Fibroblast of gingiva (primary cell): Measurements from ENCODE around the gene CARD11.

Experiments
- DNase-seq: peaks from one replicate; pipeline ENCODE4 v3.0.0-alpha.2; 2011; ENCODE audit warnings: low read depth

Gene CARD11

GRCh38 chr7:3043544-3044371 is at the start of gene CARD11:
CARD11 (minus strand) TSS chr7:3043867; CDS start chr7:2958506, 85,361 bp downstream.
- no peak for DNase-seq

DNA sequence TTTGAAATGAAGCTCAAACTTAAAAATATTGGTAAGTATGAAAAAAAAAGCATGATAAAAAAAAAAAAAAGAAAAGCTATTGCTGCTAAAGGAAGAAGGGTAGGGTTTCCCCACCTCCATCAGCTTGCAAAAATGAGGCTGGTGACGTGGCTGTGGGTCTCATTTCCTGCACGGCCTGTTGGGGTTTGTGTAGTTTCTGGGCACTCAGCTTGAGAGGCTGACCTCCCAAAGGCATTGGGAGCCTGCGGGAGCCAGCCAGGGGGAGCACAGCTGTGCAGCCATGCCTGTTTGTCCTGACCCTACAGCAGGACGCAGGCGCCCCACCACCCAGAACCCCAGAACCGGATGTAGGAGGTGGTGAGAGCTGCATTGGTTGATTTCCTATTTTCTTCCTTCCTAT is 48.8 kb upstream of the CARD11 start:
- no peak for DNase-seq

DNA sequence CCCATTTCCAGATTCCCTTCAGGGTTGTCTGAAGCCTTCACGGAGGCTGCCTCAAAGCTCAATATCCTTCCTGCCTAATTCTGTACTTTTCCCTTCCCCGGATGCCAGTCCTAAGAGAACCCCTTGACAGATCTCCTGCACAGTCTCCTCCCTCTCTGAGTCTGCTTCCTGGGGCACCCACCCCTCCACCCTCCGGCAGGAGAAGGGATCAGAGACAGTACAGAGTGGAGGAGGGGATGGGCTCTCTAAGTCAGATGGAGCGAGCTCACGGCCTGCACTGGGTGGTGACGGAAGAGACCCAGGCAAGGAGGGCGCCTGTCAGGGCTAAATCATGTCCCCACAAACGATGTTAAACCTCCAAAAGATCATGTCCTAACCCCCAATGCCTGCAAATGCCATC is 48.0 kb upstream of the CARD11 start:
- no peak for DNase-seq

GRCh38 chr7:3089493-3089892 is 45.8 kb upstream of the CARD11 start:
- no peak for DNase-seq

- DNase-seq: no peak
Observed at GRCh38 chr7:3087243-3087755, 43.6 kb upstream of the CARD11 start.

GRCh38 chr7:3083350-3083749 is 39.7 kb upstream of the CARD11 start:
- no peak for DNase-seq

- DNase-seq: no peak
Observed at GRCh38 chr7:3082831-3083230, 39.2 kb upstream of the CARD11 start.

DNA sequence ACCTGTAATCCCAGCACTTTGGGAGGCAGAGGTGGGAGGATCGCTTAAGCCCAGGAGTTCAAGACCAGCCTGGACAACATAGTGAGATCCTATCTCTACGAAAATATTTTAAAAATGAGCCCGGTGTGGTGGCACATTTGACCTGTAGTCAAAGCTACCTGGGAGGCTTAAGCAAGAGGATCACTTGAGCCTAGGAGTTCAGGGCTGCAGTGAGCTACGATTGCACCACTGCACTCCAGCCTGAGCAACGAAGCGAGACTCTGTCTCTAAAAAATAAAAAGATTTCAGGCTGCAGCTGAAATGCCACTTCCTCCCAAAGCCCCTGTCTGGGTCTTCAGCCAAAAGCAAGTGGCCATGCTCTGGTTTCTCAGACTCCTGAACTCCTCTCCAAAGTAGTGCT is 38.7 kb upstream of the CARD11 start:
- DNase-seq: no peak

GRCh38 chr7:3080106-3080505 is 36.4 kb upstream of the CARD11 start:
- DNase-seq: no peak

DNA sequence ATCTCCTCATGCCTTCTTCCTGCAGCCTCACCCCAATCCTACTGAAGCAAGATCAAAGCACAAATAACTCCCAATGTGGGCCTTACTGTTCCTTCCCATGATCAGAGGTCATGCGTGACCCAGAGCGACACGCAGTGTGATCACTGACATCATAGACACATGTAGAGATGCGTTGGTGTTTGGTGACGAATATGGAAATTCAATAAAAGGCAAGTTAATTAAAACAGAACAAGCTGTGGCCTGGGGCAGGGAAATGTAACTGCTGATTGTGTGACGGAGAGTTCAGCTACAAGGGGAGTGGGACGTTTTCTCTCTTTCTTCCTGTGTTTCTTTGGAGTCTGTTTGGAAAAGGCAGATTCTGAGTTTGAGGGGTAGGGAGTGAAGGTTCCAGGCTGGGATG is 34.8 kb upstream of the CARD11 start:
- DNase-seq: no peak

DNA sequence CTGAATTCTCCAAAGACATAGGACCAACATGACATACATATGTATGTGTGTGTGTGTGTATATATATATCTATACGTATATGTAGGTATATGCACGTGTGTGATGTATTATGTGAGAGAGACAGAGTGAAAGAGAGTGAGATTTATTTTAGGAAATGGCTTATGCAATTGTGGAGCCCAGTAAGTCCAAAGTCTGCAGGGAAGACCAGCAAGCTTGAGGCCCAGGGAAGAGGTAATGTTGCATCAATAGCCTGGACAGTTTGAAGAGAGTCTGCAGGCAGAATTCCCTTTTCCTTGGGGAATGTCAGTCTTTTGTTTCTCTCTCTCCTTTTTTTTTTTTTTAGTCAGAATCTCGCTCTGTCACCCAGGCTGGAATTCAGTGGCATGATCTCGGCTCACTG is 33.0 kb upstream of the CARD11 start:
- no peak for DNase-seq

- DNase-seq: no peak
Observed at GRCh38 chr7:3076163-3076562, 32.5 kb upstream of the CARD11 start.

DNA sequence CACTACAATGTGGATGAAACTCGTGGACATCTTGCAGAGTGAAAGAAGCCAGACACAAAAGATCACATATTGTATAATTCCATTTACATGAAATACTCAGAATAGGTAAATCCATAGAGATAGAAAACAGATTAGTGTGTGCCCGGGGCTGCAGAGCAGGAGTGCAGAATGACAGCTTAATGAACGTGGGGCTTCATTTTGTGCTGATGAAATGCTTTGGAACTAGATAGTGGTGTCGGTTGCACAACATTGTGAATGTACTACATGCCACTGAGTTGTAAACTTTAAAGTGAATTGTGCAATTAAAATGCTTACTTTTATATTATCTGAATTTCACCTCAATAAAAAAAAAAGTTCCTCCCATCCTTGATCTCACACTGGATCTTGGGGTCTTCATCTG is 31.8 kb upstream of the CARD11 start:
- no peak for DNase-seq

DNA sequence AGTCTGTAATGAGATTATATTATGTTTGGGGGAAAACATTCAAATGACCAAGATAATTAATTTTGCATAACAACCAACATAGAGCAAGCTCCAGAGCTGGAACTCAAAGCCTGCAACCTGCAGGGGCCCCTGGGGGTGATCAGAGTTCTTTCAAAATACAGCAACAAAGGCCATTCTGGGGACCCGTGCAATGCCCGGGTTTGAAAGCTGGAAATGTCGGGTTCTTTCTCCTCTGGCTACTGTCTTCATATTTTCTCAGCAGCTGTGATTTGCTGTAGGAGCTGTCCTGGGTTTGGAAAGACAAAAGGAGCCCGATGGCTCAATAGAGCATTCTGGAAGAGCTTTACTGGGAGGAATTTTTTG is 30.8 kb upstream of the CARD11 start:
- DNase-seq: no peak

DNA sequence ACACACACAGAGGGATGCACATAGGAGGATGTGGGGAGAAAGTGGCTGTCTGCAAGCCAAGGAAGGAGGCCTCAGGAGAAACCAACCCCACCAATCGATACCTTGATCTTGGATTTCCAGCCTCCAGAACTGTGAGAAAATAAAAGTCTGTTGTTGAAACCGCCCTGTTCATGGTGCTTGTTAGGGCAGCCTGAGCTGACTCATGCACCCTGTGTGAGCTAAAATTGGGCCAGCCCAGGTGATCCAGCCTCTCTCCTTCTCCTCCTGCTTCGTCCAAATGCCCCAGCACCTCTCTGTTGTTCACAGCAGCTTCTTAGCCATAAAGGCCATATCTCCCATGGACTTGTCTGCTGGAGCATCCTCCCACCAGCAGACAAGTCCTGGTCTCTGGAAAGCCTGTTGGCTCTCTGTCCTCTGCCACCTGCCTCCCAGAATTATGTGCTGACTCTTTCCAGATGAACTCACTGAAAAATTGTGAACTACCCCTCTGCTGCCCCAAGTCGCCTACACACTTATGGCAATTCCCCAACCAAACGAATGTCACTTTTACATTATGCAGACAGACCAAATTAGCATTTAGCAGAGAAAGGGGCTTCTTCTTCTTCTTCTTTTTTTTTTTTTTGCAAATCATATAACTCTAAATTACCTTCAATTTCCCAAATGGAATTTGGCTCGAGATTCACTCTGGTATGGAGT is 30.2 kb upstream of the CARD11 start:
- DNase-seq: no peak

DNA sequence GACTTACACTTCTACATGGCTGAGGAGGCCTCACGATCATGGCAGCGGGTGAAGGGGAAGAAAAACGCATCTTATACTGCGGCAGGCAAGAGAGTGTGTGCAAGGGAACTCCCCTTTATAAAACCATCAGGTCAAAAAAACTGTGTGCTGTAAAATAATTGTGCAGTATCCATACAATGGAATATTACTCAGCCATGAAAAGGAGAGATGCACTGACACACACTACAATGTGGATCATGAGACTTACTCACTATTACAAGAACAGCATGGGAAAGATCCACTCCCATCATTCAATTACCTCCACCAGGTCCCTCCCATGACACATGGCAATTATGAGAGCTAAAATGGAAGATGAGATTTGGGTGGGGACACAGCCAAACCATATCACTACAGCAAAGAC is 27.2 kb upstream of the CARD11 start:
- no peak for DNase-seq

DNA sequence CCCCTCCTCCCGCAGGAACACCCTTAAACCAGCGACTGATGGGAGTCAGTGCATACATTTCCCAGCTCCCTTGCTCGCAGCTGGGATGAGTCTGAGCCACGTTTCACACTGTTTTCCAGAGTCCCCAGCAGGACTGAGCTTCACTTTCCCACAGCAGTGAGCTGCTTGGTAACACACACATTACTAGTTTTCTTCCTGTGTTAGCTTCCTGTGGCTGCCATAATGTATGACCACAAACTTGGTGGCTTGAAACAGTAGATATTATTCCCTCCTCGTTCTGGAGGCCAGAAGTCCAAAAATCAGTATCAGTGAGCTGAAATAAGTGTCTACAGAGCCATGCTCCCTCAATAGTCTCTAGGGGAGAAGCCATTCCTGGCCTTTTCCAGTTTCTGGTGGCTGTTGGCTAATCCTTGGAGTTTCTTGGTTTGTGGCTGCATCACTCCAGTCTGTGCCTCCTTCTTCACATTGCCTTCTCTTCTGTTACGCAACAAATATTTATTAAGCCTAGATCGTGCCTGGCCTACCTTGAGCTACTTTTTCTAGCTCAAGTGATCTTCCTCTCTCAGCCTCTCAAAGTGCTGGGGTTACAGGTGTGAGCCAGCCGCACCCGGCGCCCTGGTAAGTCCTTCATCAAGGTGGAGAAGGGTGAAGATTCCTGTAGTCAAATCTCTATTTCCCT is 26.2 kb upstream of the CARD11 start:
- no peak for DNase-seq

DNA sequence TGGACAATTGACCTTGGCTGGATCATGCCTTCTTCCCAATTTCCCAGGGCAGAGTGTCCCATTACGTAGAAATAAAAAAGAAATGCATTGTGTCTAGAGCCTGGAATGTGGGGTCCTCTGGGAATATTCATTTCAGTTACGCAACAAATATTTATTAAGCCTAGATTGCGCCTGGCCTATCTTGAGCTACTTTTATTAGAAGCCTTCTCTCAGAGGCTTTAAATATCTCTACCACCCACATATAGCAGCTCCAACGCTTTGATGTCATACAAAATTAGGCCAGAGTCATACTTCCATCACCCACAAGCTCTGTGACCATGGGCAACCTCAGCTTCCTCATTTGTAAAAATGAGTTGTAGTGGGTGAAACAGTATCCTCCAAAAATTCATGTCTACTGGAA is 24.9 kb upstream of the CARD11 start:
- no peak for DNase-seq

- DNase-seq: no peak
Observed at GRCh38 chr7:3067606-3068380, 24.1 kb upstream of the CARD11 start.

DNA sequence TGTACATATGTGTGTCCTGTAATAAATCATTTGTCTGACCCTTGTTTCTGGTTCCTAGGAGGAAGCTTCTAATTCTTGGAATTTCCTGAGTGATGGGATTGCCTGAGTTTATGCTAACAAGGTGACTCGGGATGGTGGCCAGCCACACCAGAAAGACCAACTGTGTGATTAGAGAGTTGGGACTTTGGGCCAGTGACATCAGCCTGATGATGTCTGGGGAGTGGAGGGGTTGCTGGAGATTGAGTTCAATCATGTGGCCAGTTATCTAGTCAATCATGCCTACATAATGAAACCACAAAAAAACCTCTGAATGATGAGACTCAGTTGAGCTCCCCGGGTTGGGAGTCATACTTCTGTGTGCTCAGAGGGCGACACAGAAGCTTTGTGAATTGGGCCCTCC is 23.5 kb upstream of the CARD11 start:
- DNase-seq: no peak

- DNase-seq: no peak
Observed at GRCh38 chr7:3066506-3066905, 22.8 kb upstream of the CARD11 start.

GRCh38 chr7:3065724-3066143 is 22.1 kb upstream of the CARD11 start:
- DNase-seq: no peak
